Posterior cingulate gyrus (tissue), 11 donors: ENCODE measurements around the gene MXRA7.
A peak's percentile ranks its signal among the peaks of the same experiment; 100 is the strongest.
"Not testable (repeated sequence)": the region's sequence is repeated elsewhere in the genome, so short reads cannot be mapped to it uniquely, and the experiment has no call there.

ENCODE experiments used
- DNase-seq, 10 donors: peaks; one replicate each; pipeline versions ENCODE4 v3.0.0 to v3.0.0-alpha.2; 2020 to 2021; ENCODE audit warnings: mixed read lengths in 3 of 10
- intact Hi-C: fragments of 100-400 bp; cut with DNase I; formaldehyde crosslinking; loops from one replicate; pipeline ENCODE4 v1.15.1; 2023

MXRA7 gene

DNA sequence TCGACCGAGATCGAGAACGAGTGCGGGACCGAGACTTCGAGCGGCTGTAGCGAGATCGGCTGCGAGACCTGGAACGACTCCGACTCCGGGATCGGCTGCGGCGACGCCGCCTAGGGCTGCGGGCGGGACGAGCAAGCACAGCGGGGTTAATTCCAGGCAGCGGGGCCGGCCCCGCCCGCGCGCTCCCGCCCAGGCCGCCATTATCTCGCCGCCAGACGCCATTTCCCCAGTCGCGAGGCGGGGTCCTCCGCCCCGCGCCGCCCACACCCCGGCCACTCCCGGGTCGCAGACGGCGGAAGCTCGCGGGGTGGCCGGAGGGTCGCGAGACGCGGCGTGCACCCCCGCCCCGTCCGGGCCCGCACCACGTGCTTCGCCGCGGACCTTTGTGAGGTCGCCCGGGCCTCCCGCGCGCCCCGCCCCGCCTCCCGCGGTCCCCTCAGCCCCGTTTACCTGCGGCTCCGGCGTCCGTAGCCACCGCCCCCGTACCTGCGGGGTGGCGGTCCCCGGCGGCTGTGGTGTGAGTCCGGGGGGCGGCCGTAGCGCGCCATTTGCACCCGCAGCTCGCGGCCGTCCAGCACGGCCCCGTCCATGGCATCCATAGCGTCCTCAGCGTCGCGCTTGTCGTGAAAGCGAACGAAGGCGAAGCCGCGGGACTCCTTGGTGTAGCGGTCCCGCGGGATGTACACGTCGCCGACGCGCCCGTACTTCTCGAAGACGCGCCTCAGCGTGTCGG lies 25.8 kb upstream of the MXRA7 start:
- intact Hi-C loops: loop anchor here (1.0 kb wide), 1 partner anchor 10 kb away; the partner anchor contains the start of genes JMJD6 and METTL23
- DNase-seq: peak; percentile 59 to 95 (median 71)

DNA sequence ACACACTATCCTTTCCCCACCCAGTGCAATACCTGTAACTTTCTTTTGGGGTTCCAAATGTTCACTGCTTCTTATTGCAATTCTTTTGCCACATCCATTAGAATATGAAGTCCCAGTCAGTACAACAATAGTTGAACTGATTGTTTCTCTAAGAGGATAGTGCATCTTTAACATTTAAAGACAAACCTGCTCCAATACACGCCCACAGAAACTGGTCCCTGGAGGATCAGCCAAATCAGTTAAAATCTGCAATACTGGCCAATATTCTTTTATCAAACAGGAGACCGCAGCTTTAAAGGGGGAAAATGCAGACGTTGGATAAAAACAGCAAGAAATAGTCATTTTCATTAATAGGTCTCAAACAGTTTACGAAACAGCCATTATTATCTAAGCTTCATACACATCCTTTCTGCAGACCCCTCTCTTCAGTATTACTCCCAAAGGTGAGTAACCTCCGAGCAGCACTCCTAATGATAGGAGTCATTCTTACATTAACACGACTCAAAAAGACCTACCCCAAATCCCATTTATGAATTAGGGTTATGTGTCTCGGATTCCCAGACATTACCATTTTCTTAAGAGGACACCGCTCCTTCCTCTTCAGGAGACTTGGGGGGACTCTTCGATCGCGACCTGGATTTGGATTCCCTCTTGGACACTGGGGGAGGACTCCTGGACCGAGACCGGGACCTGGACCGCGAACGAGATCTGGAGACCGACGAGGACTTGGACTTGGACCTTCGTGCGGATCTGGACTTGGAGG lies 25.0 kb upstream of the MXRA7 start:
- intact Hi-C loops: no loop called here
- no peak for DNase-seq

DNA sequence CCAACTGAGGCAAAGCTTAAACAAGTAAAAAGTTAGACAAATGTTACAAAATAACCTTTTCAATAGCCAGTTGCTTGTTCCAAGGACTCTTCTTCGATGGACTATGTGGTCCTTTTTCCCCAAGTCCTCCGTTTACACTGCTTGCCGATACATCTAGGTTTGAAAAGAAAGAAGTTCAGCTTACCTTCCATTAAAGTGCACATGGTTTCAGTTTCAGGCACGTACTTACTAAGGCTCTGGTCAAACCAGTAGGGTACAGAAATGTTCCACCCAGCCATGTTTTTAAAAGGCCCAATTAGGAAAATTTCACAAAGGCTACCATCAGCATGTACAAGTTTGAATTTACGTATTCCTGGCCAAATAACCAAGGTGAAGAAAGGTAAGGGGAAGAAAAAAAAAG lies 24.2 kb upstream of the MXRA7 start:
- intact Hi-C loops: no loop called here
- DNase-seq: no peak

DNA sequence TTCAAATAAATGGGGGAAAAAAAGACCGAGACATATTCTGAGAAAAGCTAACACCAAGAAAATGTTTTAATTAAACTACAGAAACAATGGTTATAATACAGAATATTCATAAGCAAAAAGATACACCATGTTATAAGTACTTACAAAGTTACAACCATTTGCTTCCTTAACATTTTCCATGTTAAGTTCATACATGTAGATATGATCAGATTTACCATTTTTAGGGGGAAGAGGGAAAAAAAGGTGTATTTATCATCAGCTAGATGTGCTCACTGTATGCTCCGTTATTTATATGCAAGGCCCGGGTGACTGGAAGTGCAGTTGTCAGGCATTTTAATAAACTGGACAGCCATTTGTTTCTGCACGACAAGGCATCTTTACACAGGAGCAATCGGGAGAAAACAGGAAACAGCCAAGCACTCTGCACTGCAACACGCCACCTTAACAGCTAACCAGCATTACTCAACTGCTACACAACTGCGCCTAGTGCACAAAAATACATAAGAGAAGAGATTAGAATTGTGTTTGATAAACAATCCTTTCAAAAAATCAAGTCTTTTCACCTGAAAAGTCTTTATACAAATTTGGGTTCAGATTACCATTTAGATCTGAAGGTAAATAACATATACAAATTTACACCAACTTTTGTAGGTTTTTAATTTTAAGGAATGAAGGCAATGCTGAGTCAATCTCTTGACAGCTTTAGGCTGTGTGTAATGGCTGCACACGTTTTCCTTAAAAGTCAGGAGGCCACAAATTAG lies 23.5 kb upstream of the MXRA7 start:
- intact Hi-C loops: no loop called here
- DNase-seq: no peak

DNA sequence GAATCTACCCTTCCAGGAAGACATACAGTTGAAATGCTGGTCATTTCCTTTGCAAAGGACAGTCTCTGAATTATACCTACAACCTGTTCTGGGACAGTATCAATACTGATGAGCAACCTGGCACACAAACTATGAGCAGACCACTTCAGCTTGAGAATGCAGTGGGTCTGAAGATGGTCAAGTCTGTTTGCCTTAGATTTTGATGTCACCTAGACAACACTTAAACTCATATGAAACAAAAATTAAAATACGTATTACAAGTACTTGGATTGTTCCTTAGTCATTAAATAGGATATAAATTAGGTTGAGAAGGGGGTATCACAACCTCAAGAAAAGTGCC lies 22.8 kb upstream of the MXRA7 start:
- DNase-seq: no peak
- intact Hi-C loops: no loop called here

DNA sequence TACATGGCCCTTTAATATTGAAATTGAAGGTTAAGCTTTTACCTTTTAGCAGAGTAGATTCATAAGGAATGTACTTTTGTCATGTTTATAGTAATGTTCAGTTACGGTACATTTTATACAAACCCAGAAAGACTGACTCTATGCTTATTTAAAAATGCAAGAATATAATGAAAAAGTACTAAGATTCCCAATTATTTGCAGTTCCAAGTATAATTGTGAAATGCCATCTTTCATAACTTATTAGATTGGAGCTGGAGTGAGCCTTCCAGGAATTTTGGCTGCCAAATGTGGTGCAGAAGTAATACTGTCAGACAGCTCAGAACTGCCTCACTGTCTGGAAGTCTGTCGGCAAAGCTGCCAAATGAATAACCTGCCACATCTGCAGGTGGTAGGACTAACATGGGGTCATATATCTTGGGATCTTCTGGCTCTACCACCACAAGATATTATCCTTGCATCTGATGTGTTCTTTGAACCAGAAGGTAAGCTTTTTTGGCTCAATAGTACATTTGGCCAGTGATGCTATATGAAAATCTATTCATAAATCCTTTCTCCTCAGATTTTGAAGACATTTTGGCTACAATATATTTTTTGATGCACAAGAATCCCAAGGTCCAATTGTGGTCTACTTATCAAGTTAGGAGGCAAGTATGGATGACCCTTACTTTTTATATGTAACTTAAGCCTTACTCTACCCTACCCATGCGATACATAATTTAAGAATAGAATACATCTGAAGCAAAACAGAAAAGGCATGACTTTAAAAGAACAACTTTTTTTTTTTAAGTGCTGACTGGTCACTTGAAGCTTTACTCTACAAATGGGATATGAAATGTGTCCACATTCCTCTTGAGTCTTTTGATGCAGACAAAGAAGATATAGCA lies 22.2 kb upstream of the MXRA7 start:
- DNase-seq: no peak
- intact Hi-C loops: no loop called here

DNA sequence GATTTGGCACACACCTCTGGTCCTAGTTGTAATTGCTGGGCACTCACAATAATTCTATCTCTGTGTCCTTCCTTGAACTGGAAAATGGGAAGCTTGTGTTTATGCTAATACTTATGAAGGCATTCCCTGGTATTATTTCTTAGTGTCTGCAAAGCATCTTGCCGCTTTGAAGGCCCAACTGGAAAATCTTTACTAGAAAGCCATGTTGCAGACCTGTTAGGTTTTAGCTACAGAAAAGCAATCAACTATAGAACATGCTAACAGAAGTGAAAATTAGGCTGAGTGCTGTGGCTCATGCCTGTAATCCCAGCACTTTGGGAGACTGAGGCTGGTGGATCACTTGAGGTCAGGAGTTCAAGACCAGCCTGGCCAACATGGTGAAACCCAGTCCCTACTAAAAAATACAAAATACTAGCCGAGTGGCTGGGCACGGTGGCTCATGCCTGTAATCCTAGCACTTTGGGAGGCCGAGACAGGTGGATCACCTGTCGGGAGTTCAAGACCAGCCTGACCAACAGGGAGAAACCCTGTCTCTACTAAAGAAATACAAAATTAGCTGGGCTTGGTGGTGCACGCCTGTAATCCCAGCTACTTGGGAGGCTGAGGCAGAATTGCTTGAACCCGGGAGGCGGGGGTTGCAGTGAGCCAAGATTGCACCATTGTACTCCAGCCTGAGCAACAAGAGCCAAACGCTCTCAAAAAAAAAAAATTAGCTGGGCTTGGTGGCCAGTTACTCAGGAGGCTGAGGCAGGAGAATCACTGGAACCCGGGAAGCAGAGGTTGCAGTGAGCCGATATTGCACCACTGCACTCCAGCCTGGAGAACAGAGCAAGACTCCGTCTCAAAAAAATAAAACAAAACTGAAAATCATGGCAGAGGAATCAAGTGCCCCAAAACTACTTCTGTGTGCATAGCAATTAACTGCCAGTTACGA lies 21.3 kb upstream of the MXRA7 start:
- intact Hi-C loops, DNase-seq: not testable (repeated sequence)

DNA sequence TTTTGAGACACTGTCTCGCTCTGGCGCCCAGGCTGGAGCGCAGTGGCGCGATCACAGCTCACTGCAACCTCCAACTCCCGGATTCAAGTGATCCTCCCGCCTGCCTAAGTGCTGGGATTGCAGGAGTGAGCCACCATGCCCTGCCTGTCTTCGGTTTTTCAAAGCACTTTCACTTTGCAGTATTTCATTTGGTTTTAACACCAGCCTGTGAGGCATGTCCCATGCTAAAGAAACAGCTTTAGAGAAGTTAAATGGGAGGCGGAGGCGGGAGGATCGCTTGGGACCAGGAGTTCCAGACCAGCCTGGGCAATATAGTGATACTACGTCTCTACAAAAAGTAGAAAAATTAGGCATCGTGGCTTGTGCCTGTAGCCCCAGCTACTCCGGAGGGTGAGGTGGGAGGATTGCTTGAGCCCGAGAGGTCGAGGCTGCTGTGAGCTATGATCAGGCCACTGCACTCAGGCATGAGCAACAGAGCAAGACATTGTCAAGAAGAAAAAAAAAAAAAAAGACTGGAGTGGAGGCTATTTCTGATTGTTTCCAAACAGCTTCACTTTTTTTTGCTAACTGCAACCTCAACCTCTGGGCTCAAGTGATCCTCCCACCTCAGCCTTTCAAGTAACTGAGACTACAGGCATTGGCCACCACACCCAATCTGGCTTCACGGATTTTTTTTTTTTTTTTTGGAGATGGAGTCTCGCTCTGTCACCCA lies 17.1 kb upstream of the MXRA7 start:
- intact Hi-C loops: loop anchor here (5.0 kb wide), 1 partner anchor 56 kb away; no protein-coding TSS in a partner anchor
- peak in 1 of 10 donors; percentile 82 for DNase-seq

DNA sequence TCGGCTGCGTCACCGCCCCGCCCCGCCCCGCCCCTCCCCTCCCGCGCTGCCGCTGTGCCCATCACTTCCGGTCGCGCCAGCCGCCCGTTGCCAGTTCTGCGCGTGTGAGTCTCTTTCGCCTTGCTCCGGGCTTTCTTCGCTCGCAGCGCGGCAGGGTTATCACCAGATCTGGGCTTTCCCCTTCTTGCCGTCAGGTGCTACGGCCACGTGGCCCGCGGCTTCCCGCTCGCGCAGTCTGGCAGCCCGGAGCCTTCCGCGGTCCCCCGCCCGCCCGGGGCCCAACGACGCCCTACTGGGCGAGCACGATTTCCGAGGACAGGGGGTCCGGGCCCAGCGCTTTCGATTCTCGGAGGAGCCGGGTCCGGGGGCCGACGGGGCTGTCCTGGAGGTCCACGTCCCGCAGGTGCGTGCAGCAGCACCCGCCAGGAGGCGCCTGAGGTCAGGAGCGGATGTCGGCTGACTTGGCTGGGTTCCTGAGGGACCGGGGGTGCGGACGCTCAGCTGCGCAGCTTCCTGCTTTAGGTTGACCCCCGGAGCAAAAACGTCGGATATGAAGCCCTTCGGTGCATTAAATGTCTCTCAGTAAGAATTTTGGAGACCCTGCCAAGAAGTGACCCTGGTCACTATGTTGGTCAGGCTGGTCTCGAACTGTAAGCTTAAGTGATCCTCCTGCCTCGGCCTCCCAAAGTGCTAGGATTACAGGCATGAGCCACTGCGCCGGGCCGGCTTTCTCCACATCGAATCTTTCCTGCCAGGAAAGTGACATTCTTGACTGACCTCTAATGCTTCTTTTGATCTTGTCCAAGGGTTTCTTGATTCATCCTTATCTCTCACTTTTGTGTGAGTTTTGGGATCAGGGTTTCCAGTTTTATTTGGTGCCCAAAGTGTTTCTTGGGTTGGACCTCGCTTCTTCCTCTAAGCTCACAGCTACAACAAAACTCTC lies 16.3 kb upstream of the MXRA7 start, which contains the start of gene METTL23:
Gene METTL23, plus strand, starts transcription at position 64 of the 943 bp plus-strand sequence. CDS start 2,872 bp downstream, outside the sequence.
- peak in 8 of 10 donors; percentile 47 to 88 (median 66) for DNase-seq
- intact Hi-C loops: loop anchor here (1.0 to 5.0 kb wide), 2 partner anchors 10 to 55 kb away; partner anchors contain the start of gene SRSF2

DNA sequence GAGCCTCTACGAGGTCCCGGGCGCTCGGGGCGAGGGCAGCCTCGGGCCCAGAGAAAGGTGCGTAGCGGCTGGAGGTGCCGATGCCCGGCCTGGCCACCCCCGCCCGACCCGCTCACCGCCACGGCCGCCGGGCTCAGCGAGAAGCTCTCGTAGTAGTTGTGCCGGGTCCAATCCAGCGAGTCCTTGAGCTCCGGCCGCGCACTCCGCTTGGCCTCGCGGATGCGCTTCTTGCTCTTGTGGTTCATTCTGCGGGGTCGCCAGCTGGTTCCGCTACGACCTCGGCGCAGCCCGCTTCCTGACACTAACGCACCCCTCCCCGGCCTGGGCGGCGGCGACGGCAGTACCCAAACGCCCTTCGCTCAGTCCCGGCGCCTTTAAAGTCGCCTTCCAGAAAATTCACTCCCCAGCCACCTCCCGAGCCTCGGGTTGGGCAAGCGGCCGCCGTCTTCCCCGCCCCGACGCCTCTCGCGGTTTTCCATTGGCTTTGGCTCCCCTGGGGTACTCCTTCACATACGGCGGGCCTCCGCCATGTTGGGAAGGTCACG lies 15.5 kb upstream of the MXRA7 start, which contains the start of gene JMJD6:
Gene JMJD6, minus strand, starts transcription at position 376 of the 545 bp plus-strand sequence. Its CDS starts 131 bp downstream, at position 245.
- intact Hi-C loops: loop anchor here (1.0 to 5.0 kb wide), 2 partner anchors 11 to 54 kb away; partner anchors contain the start of gene SRSF2
- peak; percentile 93 to 99 (median 97) for DNase-seq

DNA sequence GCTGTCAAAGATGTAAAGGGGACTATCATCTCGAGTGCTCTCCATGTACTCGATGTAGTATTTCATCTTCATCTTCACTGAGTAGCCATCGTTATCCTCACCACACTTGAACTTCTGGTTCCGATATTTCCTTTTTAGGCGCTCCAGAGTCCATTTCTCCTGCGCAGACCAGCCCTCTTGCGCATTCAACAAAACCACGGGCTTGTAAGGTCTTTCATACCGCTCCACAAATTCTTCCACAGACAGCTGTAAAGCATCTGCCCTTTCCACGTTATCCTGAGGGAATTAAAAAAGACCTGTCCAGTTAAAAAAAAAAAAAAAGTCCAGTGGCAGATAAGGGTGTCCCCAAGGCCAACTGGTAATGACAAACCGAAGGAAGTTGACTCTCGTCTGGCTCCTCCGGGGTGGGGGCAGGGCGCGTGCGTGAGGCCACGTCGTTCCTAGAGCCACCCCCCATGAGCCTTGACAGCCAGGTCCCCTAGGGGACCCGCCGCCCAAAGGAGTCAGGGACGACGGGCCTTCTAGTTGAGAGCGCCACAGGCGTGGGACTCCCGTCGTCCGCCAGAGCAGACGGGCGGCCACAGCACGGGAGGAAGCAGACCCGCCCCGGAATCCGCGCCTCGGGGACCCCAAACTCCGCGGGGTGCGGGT lies 14.9 kb upstream of the MXRA7 start:
- peak in 9 of 10 donors; percentile 29 to 94 (median 53) for DNase-seq
- intact Hi-C loops: loop anchor here (1.0 to 5.0 kb wide), 2 partner anchors 12 to 53 kb away; partner anchors contain the start of gene SRSF2

DNA sequence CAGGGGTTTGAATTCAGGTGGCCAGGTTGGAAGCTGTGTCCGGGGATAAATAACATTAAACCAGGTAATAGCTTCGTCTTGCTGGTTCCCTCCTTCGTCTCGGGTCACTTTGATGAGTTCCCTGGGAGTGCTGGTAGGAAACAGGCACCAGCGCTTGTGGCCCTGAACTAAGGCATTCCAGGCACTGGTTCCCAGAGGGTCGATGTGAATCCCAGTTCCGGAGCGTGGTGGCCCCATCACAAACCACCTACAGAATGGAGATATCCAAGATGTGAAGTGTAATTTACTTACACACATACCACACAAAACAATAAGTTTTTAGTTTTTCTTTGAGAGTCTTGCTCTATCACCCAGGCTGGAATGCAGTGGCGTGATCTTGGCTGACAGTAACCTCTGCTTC lies 13.0 kb upstream of the MXRA7 start:
- intact Hi-C loops: no loop called here

DNA sequence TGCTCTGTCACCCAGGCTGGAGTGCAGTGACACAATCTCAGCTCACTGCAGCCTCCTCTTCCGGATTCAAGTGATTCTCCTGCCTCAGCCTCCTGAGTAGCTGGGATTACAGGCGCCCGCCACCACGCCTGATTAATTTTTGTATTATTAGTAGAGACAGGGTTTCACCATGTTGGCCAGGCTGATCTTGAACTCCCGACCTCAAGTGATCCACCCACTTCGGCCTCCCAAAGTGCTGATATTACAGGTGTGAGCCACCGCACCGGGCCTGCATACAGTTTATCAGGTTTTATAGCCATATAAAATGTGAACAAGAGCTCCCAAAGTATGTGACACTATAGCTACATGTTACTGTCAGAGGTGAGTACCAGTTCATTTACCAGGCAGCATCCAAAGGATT lies 12.2 kb upstream of the MXRA7 start:
- intact Hi-C loops, DNase-seq: not testable (repeated sequence)

More for the DNA sequence above, 13.0 kb upstream of the MXRA7 start:
- DNase-seq: no peak

DNA sequence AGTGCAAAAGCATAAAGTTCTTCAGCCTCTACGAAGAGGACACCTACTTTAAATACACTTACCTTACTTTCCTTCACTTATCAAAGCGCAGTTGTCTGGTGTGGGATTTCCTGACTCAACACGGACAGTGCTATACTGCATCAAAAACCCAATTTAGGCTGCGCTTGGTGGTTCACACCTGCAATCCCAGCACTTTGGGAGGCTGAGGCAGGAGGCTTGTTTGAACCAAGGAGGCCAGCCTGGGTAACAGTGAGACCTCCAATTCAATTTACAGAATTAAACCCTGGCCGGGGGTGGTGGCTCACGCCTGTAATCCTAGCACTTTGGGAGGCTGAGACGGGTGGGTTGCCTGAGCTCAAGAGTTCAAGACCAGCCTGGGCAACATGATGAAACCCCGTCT lies 11.5 kb upstream of the MXRA7 start:
- DNase-seq: no peak
- intact Hi-C loops: no loop called here

DNA sequence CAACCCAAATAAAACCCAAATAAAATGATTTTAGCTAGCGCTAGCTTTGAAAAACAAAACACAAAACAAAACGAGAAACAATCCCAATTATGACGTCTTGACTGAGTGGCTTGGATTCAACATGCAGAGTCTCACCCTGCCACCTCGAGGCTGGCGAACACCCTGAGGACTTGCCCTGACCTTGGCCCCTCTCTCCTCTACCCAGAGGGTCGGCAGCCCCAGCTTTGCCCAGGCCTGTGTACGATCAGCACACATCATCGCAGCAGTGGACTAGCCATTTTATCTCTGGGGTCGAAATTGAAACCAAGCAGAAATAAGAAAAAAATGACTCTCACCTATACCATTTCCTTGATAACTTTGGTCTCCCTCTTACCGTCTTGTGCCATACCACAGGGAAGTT lies 10.7 kb upstream of the MXRA7 start:
- intact Hi-C loops: no loop called here
- DNase-seq: no peak

DNA sequence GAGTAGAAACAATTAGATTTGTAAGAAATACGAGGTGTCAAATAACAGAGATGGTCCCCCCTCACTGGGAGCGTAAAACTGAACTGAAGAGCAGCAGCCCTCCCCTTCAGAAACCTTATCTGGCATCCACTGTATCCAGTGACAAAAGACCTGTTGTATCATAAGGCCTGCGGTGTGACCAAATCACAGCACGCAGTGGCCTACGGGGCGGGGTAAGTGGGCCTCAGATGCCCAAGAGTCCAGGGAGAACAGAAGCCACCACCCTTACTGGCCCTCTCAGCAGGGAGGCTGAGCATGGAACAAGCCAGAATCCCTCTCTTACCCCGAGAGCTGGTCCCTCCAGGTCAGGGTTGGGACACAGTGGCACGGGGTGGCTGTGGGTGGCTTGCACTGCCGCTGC lies 10.2 kb upstream of the MXRA7 start:
- intact Hi-C loops: no loop called here
- DNase-seq: no peak
